GM21576 (cell line): ENCODE measurements around the gene ONECUT1.

ENCODE experiments used
- ATAC-seq: cut with Tn5 transposase; IDR thresholded peaks from one replicate; pipeline ENCODE4 v1.9.1; 2021; ENCODE audit warnings: mild to moderate bottlenecking, moderate library complexity; ENCODE audit not compliant: unreplicated experiment

ONECUT1 gene

GRCh38 chr15:52783929-52784798 is 6.0 kb downstream of the ONECUT1 start:
- no peak for ATAC-seq

GRCh38 chr15:52783191-52783829 is 6.8 kb downstream of the ONECUT1 start:
- no peak for ATAC-seq

GRCh38 chr15:52782514-52782913 is 7.6 kb downstream of the ONECUT1 start:
- no peak for ATAC-seq

- peak; percentile 71 for ATAC-seq
Observed at GRCh38 chr15:52780172-52780980, 9.8 kb downstream of the ONECUT1 start.

- no peak for ATAC-seq
Observed at GRCh38 chr15:52778457-52778856, 11.7 kb downstream of the ONECUT1 start.

GRCh38 chr15:52772766-52773165 is 17.4 kb downstream of the ONECUT1 start:
- no peak for ATAC-seq

GRCh38 chr15:52765785-52766184 is 24.4 kb downstream of the ONECUT1 start:
- no peak for ATAC-seq

GRCh38 chr15:52764731-52765130 is 25.4 kb downstream of the ONECUT1 start:
- no peak for ATAC-seq

GRCh38 chr15:52762621-52763020 is 27.5 kb downstream of the ONECUT1 start:
- ATAC-seq: no peak

GRCh38 chr15:52760562-52760961 is 29.6 kb downstream of the ONECUT1 start:
- ATAC-seq: no peak

GRCh38 chr15:52759969-52760368 is 30.2 kb downstream of the ONECUT1 start:
- ATAC-seq: no peak

GRCh38 chr15:52757496-52757895 is 32.6 kb downstream of the ONECUT1 start:
- ATAC-seq: no peak

GRCh38 chr15:52751522-52751921 is 38.6 kb downstream of the ONECUT1 start:
- no peak for ATAC-seq

GRCh38 chr15:52749258-52749657 is 40.9 kb downstream of the ONECUT1 start:
- ATAC-seq: peak; percentile 56

GRCh38 chr15:52746162-52746757 is 43.9 kb downstream of the ONECUT1 start:
- no peak for ATAC-seq

GRCh38 chr15:52745326-52746161 is 44.6 kb downstream of the ONECUT1 start:
- ATAC-seq: no peak

GRCh38 chr15:52738311-52738710 is 51.8 kb downstream of the ONECUT1 start:
- no peak for ATAC-seq

- no peak for ATAC-seq
Observed at GRCh38 chr15:52737720-52738119, 52.4 kb downstream of the ONECUT1 start.

GRCh38 chr15:52735231-52736089 is 54.7 kb downstream of the ONECUT1 start:
- no peak for ATAC-seq
